GM10266 (cell line): Measurements from ENCODE around the gene GGN.
"Not testable (repeated sequence)": the region's sequence is repeated elsewhere in the genome, so short reads cannot be mapped to it uniquely, and the experiment has no call there.

Experiments
- DNase-seq: peaks from one replicate; pipeline ENCODE4 v3.0.0; 2012; ENCODE audit errors: extremely low spot score
- TF ChIP-seq, protein P1 (sequence below): IDR thresholded peaks from 2 replicates; pipeline ENCODE4 v1.5.1; 2012; ENCODE audit warnings: mild to moderate bottlenecking, low read depth; ENCODE audit not compliant: control insufficient read depth, insufficient read depth; ENCODE audit errors: missing control alignments

Gene GGN

DNA sequence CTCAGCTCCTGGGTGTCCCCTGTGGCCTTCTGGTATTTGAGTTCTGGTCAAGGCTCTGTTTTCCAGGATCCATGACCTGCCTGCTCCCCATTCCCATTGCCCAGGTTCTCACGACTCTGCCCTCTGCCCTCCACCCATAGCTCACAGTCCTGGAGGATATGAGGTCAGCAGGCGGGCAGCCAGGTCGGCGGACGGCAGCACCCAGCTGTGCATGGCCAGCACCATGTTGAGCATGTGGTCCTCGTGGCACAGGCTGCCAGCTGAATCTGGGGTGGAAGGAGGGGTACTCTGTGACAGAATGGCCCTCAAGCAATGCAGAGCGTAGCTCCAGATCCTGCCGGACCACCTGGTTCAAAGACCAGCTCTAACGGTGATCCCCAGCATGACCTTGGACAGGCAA lies 33.1 kb upstream of the GGN start:
- DNase-seq = no peak
- TF ChIP-seq, protein P1, sequence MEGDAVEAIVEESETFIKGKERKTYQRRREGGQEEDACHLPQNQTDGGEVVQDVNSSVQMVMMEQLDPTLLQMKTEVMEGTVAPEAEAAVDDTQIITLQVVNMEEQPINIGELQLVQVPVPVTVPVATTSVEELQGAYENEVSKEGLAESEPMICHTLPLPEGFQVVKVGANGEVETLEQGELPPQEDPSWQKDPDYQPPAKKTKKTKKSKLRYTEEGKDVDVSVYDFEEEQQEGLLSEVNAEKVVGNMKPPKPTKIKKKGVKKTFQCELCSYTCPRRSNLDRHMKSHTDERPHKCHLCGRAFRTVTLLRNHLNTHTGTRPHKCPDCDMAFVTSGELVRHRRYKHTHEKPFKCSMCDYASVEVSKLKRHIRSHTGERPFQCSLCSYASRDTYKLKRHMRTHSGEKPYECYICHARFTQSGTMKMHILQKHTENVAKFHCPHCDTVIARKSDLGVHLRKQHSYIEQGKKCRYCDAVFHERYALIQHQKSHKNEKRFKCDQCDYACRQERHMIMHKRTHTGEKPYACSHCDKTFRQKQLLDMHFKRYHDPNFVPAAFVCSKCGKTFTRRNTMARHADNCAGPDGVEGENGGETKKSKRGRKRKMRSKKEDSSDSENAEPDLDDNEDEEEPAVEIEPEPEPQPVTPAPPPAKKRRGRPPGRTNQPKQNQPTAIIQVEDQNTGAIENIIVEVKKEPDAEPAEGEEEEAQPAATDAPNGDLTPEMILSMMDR = no peak

DNA sequence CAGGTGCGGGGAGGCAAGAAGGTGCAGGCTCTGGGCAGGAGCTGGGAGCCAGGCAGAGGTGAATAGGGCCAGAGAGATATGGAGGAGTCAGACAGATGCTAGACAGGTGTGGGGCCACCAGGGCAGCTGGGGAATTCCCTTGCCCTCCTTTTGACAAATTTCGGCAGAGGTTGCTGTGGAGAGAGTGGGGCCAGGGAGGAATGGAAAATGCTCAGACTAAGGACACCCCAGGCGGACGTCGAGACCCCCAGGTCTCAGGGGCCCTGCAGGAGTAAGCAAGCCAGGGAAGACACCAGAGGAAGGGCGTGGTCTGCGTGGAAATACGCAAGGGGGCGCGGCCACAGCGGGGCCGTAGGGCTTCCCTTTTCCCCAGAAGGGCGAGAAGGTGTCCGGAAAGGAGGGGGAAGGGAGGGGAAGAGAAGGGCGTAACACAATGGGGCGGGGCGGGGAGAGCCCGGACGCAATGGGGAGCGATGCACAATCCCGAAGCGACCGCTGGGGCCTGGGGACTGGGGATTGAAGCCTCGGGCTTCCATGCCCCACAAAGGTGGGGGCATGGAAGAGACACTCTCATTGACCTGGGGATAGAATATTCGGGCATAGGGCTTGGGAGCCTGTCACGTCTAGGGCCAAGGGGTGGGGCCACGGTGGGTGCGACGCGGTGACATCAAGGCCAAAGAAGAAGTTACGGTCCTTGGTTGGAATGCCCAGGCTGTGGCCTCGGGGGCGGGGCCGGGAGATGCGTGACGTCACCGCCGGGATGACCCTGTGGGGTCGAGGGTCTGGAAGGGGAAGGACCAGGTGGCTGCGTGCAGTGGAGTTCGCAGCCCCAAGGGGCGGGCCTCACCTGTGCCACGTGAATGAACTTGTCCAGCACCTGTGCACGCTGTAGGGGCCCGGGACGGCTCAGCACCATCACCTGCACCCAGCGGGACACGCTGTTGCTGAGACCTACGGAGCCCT lies 30.0 kb upstream of the GGN start:
- DNase-seq = peak; percentile 49
- TF ChIP-seq, protein P1 = no peak

DNA sequence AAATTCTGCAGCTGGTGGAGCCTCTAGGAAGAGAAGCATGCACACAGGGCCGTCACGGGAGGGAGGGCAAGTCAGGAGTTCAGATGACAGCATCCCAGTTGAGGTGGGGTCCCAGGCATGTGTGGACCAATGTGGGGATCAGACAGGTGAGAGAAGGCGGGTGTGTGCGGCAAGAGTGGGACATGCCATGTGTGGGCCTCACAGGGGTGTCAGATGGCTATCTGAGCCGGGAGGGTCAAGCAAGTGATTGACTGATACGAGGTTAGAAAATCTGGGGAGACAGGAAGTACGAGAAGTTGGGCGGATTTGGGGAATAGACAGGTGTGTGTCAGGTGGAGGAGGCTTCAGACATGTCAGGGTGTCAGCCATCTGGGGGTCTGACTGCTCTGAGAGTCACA lies 29.3 kb upstream of the GGN start:
- no peak for DNase-seq
- TF ChIP-seq, protein P1 = no peak

DNA sequence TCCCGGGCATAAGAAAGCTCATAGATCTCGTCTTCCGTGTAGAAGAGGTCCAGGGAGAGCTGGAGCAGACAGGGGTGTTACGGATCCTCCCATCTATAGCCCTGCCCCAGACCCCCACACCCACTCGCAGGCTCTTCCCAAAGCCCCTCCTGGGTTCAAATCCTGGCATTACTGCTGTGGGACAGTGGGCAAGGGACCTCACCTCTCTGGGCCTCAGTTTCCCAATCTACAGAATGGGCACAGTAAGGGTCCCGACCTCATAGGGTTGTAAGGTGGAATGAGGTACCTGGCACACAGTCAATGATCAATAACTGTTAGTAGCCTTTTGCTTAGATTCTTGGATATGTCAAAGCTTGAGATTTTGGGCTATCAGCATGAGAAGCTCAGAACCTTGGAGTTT lies 25.6 kb upstream of the GGN start:
- DNase-seq = no peak
- TF ChIP-seq, protein P1 = no peak

DNA sequence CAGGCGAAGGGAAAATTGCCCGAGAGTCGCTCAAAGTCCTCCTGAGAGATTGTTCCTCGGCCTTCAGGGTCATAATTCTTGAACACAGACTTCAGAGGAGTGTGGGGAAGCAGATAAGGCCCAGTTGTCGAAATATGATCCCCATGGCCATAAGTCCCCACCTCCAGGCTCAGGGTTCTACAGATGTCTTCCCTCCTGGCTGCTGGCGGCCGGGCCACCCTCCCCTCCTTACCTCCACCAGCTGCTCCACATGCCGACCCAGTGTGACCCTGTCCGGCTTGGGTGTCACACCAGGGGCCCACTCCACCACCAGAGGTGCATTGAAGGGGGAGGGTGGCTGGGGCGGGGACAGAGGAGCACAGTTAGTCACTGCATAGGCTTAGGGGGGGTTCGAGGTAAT lies 25.1 kb upstream of the GGN start:
- TF ChIP-seq, protein P1 = no peak

DNA sequence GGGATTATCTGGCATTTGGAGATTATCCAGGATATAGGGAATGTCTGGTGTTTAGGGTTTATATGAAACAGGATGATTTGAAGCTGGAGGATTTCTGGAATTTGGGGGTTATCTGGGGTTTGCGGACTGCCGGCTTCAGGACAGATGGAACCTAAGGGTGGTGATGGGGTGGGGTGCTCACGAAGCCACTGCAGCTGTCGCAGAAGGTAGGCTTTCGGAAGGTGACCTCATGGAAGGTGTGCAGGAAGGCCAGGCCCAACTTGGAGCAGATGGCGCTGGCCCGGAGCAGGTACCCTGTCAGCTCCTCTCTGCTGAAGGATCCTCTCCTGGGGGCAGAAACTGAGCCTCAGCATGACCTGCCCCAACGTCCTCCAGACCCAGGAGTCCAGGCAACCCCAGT lies 24.7 kb upstream of the GGN start:
- TF ChIP-seq, protein P1 = no peak
- DNase-seq = no peak

More for the DNA sequence above, 25.1 kb upstream of the GGN start:
- no peak for DNase-seq

DNA sequence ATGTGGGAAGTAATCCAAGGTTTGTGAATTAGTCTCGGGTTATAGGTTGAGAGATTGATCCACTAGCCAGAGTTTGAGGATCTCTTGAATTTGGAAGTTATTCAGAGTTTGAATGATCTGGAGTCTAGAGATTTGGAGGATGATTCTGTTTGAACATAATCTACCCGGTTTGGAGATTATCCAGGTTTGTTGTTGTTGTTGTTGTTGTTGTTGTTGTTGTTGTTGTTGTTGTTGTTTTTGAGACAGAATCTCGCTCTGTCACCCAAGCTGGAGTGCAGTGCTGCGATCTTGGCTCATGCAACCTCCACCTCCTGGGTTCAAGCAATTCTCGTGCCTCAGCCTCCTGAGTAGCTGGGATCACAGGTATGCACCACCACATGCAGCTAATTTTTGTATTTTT lies 24.1 kb upstream of the GGN start:
- DNase-seq = not testable (repeated sequence)
